Fibroblast of the aortic adventitia (primary cell): ENCODE measurements around the gene PLEKHO2. TPM values are rescaled to one million over a fixed set of nuclear protein-coding genes. Genes with fewer than 3 reads are reported as not detected.
A peak's percentile ranks its signal among the peaks of the same experiment; 100 is the strongest.

ENCODE experiments used
- DNase-seq: peaks from one replicate; pipeline ENCODE4 v3.0.0-alpha.2; 2010; ENCODE audit warnings: low read depth
- H3K4me3 ChIP-seq: 2 replicates; pipeline ENCODE4 v1.5.1; 2011; ENCODE audit warnings: low read depth, mild to moderate bottlenecking, control low read depth, low read length, moderate library complexity
- total RNA-seq: library from RNA; depleted of rRNA; stranded (reverse); fragments of >200 nt; gene quantifications from 2 replicates; pipeline ENCODE4 v1.2.3, GENCODE V29; 2012; ENCODE audit warnings: low replicate concordance
- TF ChIP-seq, protein P1 (sequence below): IDR thresholded peaks from 2 replicates; pipeline ENCODE4 v1.5.1; 2011; ENCODE audit warnings: mild to moderate bottlenecking, low read length, control low read depth, inconsistent platforms; ENCODE audit not compliant: insufficient read depth

The PLEKHO2 gene
- total RNA-seq, 1 donor: 21.8 TPM

DNA sequence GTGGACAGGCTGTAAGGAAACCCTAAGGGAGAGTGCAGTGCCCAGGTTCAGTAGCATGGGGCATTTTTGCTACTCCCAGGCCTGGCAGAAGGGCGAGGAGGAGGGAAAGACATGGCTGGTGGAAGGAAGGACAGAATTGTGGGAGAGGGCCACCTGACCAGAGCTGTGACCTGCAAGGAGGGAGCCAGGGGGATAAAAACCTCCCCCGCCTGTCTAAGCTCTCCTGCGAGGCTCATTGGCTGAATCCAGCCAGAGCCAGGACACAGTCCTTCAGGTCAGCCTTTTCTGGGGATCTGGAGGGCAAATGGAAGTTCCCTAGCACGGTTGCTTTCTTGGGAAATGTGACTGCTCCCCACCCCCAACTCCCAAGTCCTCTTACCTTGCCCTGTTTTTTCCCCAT, 56.7 kb downstream of the PLEKHO2 start:
- TF ChIP-seq, protein P1, sequence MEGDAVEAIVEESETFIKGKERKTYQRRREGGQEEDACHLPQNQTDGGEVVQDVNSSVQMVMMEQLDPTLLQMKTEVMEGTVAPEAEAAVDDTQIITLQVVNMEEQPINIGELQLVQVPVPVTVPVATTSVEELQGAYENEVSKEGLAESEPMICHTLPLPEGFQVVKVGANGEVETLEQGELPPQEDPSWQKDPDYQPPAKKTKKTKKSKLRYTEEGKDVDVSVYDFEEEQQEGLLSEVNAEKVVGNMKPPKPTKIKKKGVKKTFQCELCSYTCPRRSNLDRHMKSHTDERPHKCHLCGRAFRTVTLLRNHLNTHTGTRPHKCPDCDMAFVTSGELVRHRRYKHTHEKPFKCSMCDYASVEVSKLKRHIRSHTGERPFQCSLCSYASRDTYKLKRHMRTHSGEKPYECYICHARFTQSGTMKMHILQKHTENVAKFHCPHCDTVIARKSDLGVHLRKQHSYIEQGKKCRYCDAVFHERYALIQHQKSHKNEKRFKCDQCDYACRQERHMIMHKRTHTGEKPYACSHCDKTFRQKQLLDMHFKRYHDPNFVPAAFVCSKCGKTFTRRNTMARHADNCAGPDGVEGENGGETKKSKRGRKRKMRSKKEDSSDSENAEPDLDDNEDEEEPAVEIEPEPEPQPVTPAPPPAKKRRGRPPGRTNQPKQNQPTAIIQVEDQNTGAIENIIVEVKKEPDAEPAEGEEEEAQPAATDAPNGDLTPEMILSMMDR: no peak
- H3K4me3 ChIP-seq: no peak overlapping the region
- DNase-seq: no peak

DNA sequence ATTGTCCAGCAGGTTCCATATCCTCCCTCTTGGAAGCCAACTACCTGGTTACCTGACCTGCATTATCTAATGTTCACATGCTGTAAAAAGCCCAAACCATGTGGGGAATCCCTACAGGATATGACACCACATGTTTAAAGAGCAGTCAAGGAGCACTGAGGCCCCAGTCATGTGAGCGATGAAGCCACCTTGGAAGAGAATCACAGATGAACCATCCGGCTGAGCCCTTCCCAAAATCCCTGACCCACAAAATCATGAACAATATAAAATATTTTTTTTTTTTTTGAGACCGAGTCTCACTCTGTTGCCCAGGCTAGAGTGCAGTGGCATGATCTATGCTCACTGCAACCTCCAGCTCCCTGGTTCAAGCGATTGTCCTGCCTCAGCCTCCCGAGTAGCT, 59.4 kb downstream of the PLEKHO2 start:
- H3K4me3 ChIP-seq: no peak overlapping the region
- no peak for DNase-seq
- TF ChIP-seq, protein P1: no peak

DNA sequence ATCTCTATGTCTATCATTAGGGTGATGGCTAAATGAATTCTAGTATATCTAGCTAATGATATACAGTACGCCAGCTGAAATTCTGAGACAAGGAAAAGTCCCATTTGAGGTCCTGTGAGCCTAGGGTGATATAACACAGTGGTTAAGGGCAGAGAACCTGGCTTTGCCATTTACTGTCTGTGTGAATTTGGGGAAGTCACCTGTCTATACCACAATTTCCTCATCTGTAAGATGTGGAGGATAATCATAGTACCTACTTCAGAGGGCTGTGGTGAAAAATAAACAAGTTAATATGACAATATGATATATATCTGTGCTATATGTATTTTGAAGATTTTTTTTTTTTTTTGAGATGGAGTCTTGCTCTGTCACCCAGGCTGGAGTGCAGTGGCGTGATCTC, 60.2 kb downstream of the PLEKHO2 start:
- TF ChIP-seq, protein P1: no peak
- no peak for DNase-seq
- H3K4me3 ChIP-seq: no peak overlapping the region

DNA sequence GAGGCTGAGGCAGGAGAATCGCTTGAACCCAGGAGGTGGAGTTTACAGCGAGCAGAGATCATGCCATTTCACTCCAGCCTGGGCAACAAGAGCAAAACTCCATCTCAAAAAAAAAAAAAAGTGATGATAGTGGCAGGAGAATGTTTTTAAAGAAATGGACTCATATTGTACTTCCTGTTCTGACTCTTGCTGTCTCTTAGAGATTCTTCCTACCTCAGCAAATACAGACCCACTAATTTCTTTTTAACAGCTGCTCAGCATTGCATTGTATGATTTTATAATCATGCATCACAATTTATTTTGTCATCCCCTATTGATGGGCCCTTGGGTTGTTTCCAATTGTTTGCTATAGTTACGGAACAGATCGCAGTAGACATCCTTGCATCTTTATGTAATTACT, 61.1 kb downstream of the PLEKHO2 start:
- no peak for DNase-seq
- TF ChIP-seq, protein P1: no peak
- no peak overlapping the region for H3K4me3 ChIP-seq

DNA sequence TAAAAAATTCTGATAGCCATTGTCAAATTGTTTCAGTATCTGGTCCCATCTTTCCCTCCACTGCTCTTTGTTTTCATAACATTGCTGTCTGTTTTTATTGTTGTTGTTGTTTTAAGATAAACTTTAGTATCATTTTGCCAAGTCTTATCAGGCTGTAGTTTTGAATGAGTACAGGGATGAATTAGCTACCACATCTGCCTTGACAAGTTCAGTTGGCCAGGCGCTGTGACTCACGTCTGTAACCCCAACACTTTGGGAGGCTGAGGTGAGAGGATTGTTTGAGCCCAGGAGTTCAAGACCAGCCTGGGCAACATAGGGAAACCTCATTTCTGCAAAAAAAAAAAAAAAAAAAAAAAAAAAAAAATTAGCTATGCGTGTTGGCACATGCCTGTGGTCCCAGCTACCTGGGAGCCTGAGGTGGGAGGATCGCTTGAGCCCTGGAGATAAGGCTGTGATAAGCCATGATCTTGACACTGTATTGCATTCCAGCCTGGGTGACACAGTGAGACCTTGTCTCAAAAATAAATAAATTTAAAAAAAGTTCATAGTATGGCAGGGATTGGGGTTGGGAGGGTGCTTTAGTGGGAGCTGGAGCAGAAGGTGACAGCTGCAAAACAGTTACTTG, 61.7 kb downstream of the PLEKHO2 start:
- TF ChIP-seq, protein P1: no peak
- no peak for DNase-seq
- H3K4me3 ChIP-seq: no peak overlapping the region

DNA sequence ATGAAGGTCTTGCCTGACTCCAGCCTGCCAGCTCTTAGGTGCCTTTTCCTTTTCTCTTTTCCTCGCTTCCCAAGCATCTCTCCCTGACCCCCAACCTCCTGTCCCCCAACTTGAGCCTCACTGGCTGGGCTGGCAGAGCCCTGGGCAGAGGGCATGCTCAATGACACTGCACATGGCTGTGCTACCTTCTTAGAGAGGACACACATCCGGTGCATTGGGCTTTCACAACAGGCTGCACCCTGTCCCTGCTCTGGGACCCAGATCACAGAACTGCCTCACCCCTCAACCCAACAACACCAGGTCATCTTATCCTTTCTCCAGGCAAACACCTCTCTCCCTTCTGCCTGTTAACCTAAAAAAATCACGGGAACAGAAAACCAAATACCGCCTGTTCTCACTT, 62.5 kb downstream of the PLEKHO2 start:
- DNase-seq: no peak
- H3K4me3 ChIP-seq: no peak overlapping the region
- TF ChIP-seq, protein P1: no peak

DNA sequence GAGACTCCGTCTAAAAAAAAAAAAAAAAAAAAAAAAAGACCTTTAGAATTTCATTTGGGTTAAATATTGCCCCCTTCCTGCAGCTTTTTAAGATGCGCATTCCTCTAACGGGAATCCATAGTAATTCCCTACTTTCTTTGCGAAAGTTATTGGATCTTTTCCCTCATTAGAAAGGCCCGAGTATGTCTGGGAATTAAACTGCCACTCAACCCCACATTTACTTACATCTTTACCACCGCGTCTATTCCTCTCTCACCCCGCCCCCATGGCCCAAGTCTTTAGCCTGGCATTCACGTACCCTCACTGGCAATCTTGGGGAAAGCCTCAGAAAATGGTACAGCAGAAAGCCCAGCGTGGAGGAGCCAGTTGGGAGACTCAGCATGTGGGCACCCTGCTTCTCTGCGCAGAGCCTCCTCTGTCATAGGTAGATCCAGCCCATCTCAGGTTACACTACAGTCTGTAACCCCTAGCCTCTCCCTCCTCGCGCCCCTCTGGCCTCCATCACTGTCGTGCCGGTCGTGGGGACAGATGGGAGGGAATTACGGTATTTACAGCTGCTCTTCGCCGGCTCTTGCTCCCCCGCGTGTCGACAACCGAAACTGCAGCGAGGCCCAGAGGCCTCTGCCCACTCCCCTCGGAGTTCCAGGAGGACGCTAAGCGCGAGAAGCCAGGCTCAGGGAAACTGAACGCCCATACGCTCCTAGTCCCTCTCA, 63.6 kb downstream of the PLEKHO2 start:
- peak overlapping the region; percentile 51 for H3K4me3 ChIP-seq
- peak; percentile 65 for DNase-seq

More for the DNA sequence above, 63.6 kb downstream of the PLEKHO2 start:
- TF ChIP-seq, protein P1: peak; percentile 81
